Mesendoderm (in vitro differentiated cells): ENCODE results near the gene ODC1.
A peak's percentile ranks its signal among the peaks of the same experiment; 100 is the strongest.

ENCODE experiments used
- DNase-seq: peaks from one replicate; pipeline ENCODE4 v3.0.0; 2013
- H2AK5ac ChIP-seq: 2 replicates; pipeline ENCODE4 v1.6.1; 2013; ENCODE audit warnings: low read length, inconsistent platforms
- H2BK120ac ChIP-seq: 2 replicates; pipeline ENCODE4 v1.6.1; 2013; ENCODE audit warnings: low read depth, mild to moderate bottlenecking, low read length, moderate library complexity, mixed read lengths
- H2BK15ac ChIP-seq: replicated peaks from 2 replicates; pipeline ENCODE4 v1.6.1; 2013; ENCODE audit warnings: low read depth, mild to moderate bottlenecking, moderate library complexity
- H2BK5ac ChIP-seq: 2 replicates; pipeline ENCODE4 v1.6.1; 2013; ENCODE audit warnings: low read length, inconsistent platforms
- H3K18ac ChIP-seq: 2 replicates; pipeline ENCODE4 v1.6.1; 2013; ENCODE audit warnings: mild to moderate bottlenecking, low read length, mixed read lengths
- H3K23ac ChIP-seq: one replicate; pipeline ENCODE4 v1.6.1; 2013; ENCODE audit warnings: low read length
- H3K27ac ChIP-seq: 2 replicates; pipeline ENCODE4 v1.5.1; 2013; ENCODE audit warnings: low read depth, mild to moderate bottlenecking, inconsistent platforms, low read length, moderate library complexity
- H3K27me3 ChIP-seq: 2 replicates; pipeline ENCODE4 v1.6.1; 2013; ENCODE audit warnings: low read length, control low read depth, mild to moderate bottlenecking, inconsistent platforms; ENCODE audit not compliant: insufficient read depth, poor library complexity
- H3K36me3 ChIP-seq: 2 replicates; pipeline ENCODE4 v1.6.1; 2013; ENCODE audit warnings: low read length, inconsistent platforms; ENCODE audit not compliant: control insufficient read depth, insufficient read depth
- H3K4ac ChIP-seq: one replicate; pipeline ENCODE4 v1.6.1; 2013; ENCODE audit warnings: low read depth, mild to moderate bottlenecking, low read length, moderate library complexity
- H3K4me1 ChIP-seq: 2 replicates; pipeline ENCODE4 v1.6.1; 2013; ENCODE audit warnings: low read depth, low read length, inconsistent platforms; ENCODE audit not compliant: control insufficient read depth
- H3K4me2 ChIP-seq: 2 replicates; pipeline ENCODE4 v1.6.1; 2013; ENCODE audit warnings: low read length
- H3K4me3 ChIP-seq: 2 replicates; pipeline ENCODE4 v1.5.1; 2013; ENCODE audit warnings: mild to moderate bottlenecking, low read length
- H3K56ac ChIP-seq: one replicate; pipeline ENCODE4 v1.6.1; 2013; ENCODE audit warnings: low read length
- H3K79me1 ChIP-seq: 2 replicates; pipeline ENCODE4 v1.6.1; 2013; ENCODE audit warnings: low read length, inconsistent platforms
- H3K79me2 ChIP-seq: 2 replicates; pipeline ENCODE4 v1.6.1; 2013; ENCODE audit warnings: mild to moderate bottlenecking, low read length; ENCODE audit not compliant: control insufficient read depth, insufficient read depth
- H3K9ac ChIP-seq: 2 replicates; pipeline ENCODE4 v1.6.1; 2013; ENCODE audit warnings: low read length, inconsistent platforms
- H4K5ac ChIP-seq: one replicate; pipeline ENCODE4 v1.6.1; 2013; ENCODE audit warnings: low read length
- H4K8ac ChIP-seq: one replicate; pipeline ENCODE4 v1.6.1; 2013; ENCODE audit warnings: low read depth, mild to moderate bottlenecking, control low read depth, low read length, moderate library complexity
- WGBS: extraction: QIAGEN DNeasy Blood & Tissue Kit; methylation state at CpG from one replicate; pipeline ENCODE4 v1.1.7; 2013; ENCODE audit warnings: low lambda C conversion rate, missing lambda C conversion rate; ENCODE audit not compliant: insufficient coverage; ENCODE audit errors: extremely low coverage; 5-methylcytosine and 5-hydroxymethylcytosine counted together

The ODC1 gene

GRCh38 chr2:10454505-10454904 lies 6.4 kb upstream of the ODC1 start:
- Histone ChIP-seq H3K79me2 (no peaks in the 10 kb centered on the region), H3K79me1 (no peaks in the 10 kb centered on the region), H3K4me1 (peaks cover 3% of the 10 kb centered on the region), H2BK5ac (no peak overlapping the region), H3K27me3 (no peaks in the 10 kb centered on the region), H3K4me3 (no peak overlapping the region), H4K8ac (no peak overlapping the region), H3K56ac (no peak overlapping the region), H3K4me2 (no peak overlapping the region), H3K23ac (no peak overlapping the region), H4K5ac (no peak overlapping the region), H3K4ac (no peak overlapping the region), H3K27ac (no peak overlapping the region), H2AK5ac (no peak overlapping the region), H2BK15ac (no peak overlapping the region), H2BK120ac (no peak overlapping the region), H3K18ac (no peak overlapping the region), H3K9ac (no peak overlapping the region), H3K36me3 (no peaks in the 10 kb centered on the region)
- no peak for DNase-seq
- WGBS, result no CpG with 5 or more reads among the region's 7 CpGs

- H3K9ac ChIP-seq, result no peak overlapping the region
- peaks cover 3% of the 10 kb centered on the region for H3K4me1 ChIP-seq
- H3K27me3 ChIP-seq, result no peaks in the 10 kb centered on the region
- H2BK5ac ChIP-seq, result no peak overlapping the region
- H4K8ac ChIP-seq, result no peak overlapping the region
- H3K79me1 ChIP-seq, result no peaks in the 10 kb centered on the region
- no peak overlapping the region for H2BK120ac ChIP-seq
- no peaks in the 10 kb centered on the region for H3K79me2 ChIP-seq
- H3K4me3 ChIP-seq, result no peak overlapping the region
- no peak overlapping the region for H3K4me2 ChIP-seq
- WGBS, result no CpG with 5 or more reads among the region's 9 CpGs
- no peak overlapping the region for H3K4ac ChIP-seq
- no peak overlapping the region for H3K18ac ChIP-seq
- H2BK15ac ChIP-seq, result no peak overlapping the region
- no peak overlapping the region for H3K23ac ChIP-seq
- no peak overlapping the region for H4K5ac ChIP-seq
- no peaks in the 10 kb centered on the region for H3K36me3 ChIP-seq
- H3K56ac ChIP-seq, result no peak overlapping the region
- H2AK5ac ChIP-seq, result no peak overlapping the region
- no peak for DNase-seq
- no peak overlapping the region for H3K27ac ChIP-seq
Measured at GRCh38 chr2:10453905-10454298, 5.8 kb upstream of the ODC1 start.

- Histone ChIP-seq H3K36me3 (no peaks in the 10 kb centered on the region), H3K56ac (no peak overlapping the region), H3K4ac (no peak overlapping the region), H4K8ac (no peak overlapping the region), H3K27ac (no peak overlapping the region), H2BK120ac (no peak overlapping the region), H3K79me2 (no peaks in the 10 kb centered on the region), H3K23ac (no peak overlapping the region), H3K4me1 (peaks cover 3% of the 10 kb centered on the region), H3K4me3 (no peak overlapping the region), H2BK5ac (no peak overlapping the region), H2AK5ac (no peak overlapping the region), H2BK15ac (no peak overlapping the region), H4K5ac (no peak overlapping the region), H3K18ac (no peak overlapping the region), H3K79me1 (no peaks in the 10 kb centered on the region), H3K27me3 (no peaks in the 10 kb centered on the region), H3K9ac (no peak overlapping the region), H3K4me2 (no peak overlapping the region)
- no CpG with 5 or more reads among the region's 17 CpGs for WGBS
- peak; percentile 54 for DNase-seq
Measured at GRCh38 chr2:10452956-10453904, 5.1 kb upstream of the ODC1 start.

GRCh38 chr2:10452312-10452711 lies 4.2 kb upstream of the ODC1 start:
- Histone ChIP-seq H3K27ac (no peak overlapping the region), H2BK5ac (no peak overlapping the region), H2BK120ac (no peak overlapping the region), H2BK15ac (no peak overlapping the region), H3K4ac (no peak overlapping the region), H3K79me2 (peaks cover 3% of the 10 kb centered on the region), H2AK5ac (no peak overlapping the region), H4K8ac (no peak overlapping the region), H3K18ac (no peak overlapping the region), H3K36me3 (no peaks in the 10 kb centered on the region), H3K56ac (no peak overlapping the region), H4K5ac (no peak overlapping the region), H3K9ac (no peak overlapping the region), H3K23ac (no peak overlapping the region), H3K79me1 (peaks cover under 1% of the 10 kb centered on the region), H3K4me1 (peaks cover 3% of the 10 kb centered on the region), H3K4me2 (no peak overlapping the region), H3K27me3 (no peaks in the 10 kb centered on the region), H3K4me3 (no peak overlapping the region)
- no peak for DNase-seq
- WGBS, result no CpG with 5 or more reads among the region's 3 CpGs

- no peak overlapping the region for H4K5ac ChIP-seq
- no peak overlapping the region for H3K23ac ChIP-seq
- H2AK5ac ChIP-seq, result no peak overlapping the region
- H2BK120ac ChIP-seq, result no peak overlapping the region
- H3K18ac ChIP-seq, result no peak overlapping the region
- no peak overlapping the region for H3K4me2 ChIP-seq
- no peak overlapping the region for H3K9ac ChIP-seq
- H3K4me3 ChIP-seq, result no peak overlapping the region
- no peak overlapping the region for H3K56ac ChIP-seq
- peaks cover 3% of the 10 kb centered on the region for H3K4me1 ChIP-seq
- no CpG with 5 or more reads among the region's 6 CpGs for WGBS
- H3K79me2 ChIP-seq, result peaks cover 4% of the 10 kb centered on the region
- no peak overlapping the region for H3K27ac ChIP-seq
- DNase-seq, result no peak
- H3K36me3 ChIP-seq, result no peaks in the 10 kb centered on the region
- H2BK15ac ChIP-seq, result no peak overlapping the region
- H3K79me1 ChIP-seq, result peaks cover 2% of the 10 kb centered on the region
- no peaks in the 10 kb centered on the region for H3K27me3 ChIP-seq
- H4K8ac ChIP-seq, result no peak overlapping the region
- H3K4ac ChIP-seq, result no peak overlapping the region
- H2BK5ac ChIP-seq, result no peak overlapping the region
Measured at GRCh38 chr2:10451819-10452218, 3.7 kb upstream of the ODC1 start.
